HepG2 (cell line): ENCODE data around the gene ACOT6. TPM values are rescaled to one million over a fixed set of nuclear protein-coding genes. Genes with fewer than 3 reads are reported as not detected.

Source experiments
- ATAC-seq: fragments of 200-7000 bp; cut with Tn5 transposase; 3 replicates; pipeline ENCODE4 v1.9.1; 2020; ENCODE audit warnings: mild to moderate bottlenecking, moderate library complexity
- BruUV-seq: library from RNA; stranded (reverse); fragments of 400-500 nt; replicated peaks from 2 replicates; lab custom pipeline; 2021; lab: Mats Ljungman, UMichigan
- CTCF ChIA-PET: fragments of 300-600 bp; formaldehyde crosslinking; extraction: SDS; loops from one replicate; lab custom pipeline; 2021; ENCODE audit warnings: low total read pairs, inconsistent platforms, low intra/inter-chr PET ratio; lab: Yijun Ruan, JAX
- POLR2A ChIA-PET: fragments of 350-600 bp; sonication (Branson Sonifier 250); formaldehyde crosslinking; loops from one replicate; lab custom pipeline; 2020; ENCODE audit warnings: antibody characterized with exemption, inconsistent platforms; lab: Yijun Ruan, JAX
- DNase-seq: peaks from one replicate; pipeline ENCODE4 v3.0.0-alpha.2; 2015; ENCODE audit warnings: low spot score
- FAIRE-seq: peaks from 3 replicates; lab custom pipeline; 2011; peaks lifted over from hg19 to GRCh38; lab: Jason Lieb, UNC
- H2AFZ ChIP-seq: one replicate; pipeline ENCODE4 v1.6.1; 2011; ENCODE audit warnings: low read length, inconsistent platforms
- H3K27ac ChIP-seq: fragments of 300-600 bp; 3 replicates; pipeline ENCODE4 v1.8.0; 2011; ENCODE audit warnings: mixed run types, mild to moderate bottlenecking, mixed read lengths, low read length, inconsistent platforms; ENCODE audit not compliant: insufficient read depth; ENCODE audit errors: extremely low read length
- H3K27me3 ChIP-seq, 2 experiments: fragments of 200-600 bp in 1 of 2; 2 replicates in 1 of 2; 3 replicates in 1 of 2; pipeline versions ENCODE4 v1.6.0 to v1.8.0; 2011; ENCODE audit warnings: low read length in 2 of 2, mild to moderate bottlenecking in 2 of 2, moderate library complexity in 2 of 2, inconsistent platforms in 1 of 2; ENCODE audit not compliant: insufficient read depth in 2 of 2, control insufficient read depth in 1 of 2
- H3K36me3 ChIP-seq, 2 experiments: fragments of 200-600 bp in 1 of 2; replicated peaks in 1 of 2; 2 replicates in 1 of 2; 3 replicates in 1 of 2; pipeline versions ENCODE4 v1.5.1 to v1.8.0; 2011; ENCODE audit warnings: low read length in 2 of 2, inconsistent platforms in 1 of 2; ENCODE audit not compliant: insufficient read depth in 2 of 2, control insufficient read depth in 1 of 2
- H3K4me1 ChIP-seq: 2 replicates; pipeline ENCODE4 v1.5.1; 2012; ENCODE audit warnings: low read length, inconsistent platforms; ENCODE audit not compliant: insufficient read depth
- H3K4me2 ChIP-seq: 2 replicates; pipeline ENCODE4 v1.6.0; 2011; ENCODE audit warnings: low read depth, low read length, inconsistent platforms
- H3K4me3 ChIP-seq, 3 experiments: fragments of 200-600 bp in 1 of 3; sonication (generic), shearing (Covaris generic) in 1 of 3; replicated peaks in 1 of 3; 2 replicates each; pipeline ENCODE4 v1.5.1; 2011 to 2016; ENCODE audit warnings: low read length in 3 of 3, inconsistent platforms in 2 of 3, low read depth in 2 of 3, mild to moderate bottlenecking in 2 of 3, control low read depth in 1 of 3, mixed read lengths in 1 of 3; ENCODE audit not compliant: insufficient read depth in 1 of 3
- H3K79me2 ChIP-seq: one replicate; pipeline ENCODE4 v1.6.1; 2011; ENCODE audit warnings: low read length, inconsistent platforms; ENCODE audit not compliant: insufficient read depth
- H3K9ac ChIP-seq: 2 replicates; pipeline ENCODE4 v1.6.0; 2011; ENCODE audit warnings: mild to moderate bottlenecking, low read depth, low read length, inconsistent platforms; ENCODE audit not compliant: insufficient read depth
- H3K9me3 ChIP-seq: 2 replicates; pipeline ENCODE4 v1.5.1; 2012; ENCODE audit warnings: mild to moderate bottlenecking, low read length
- H4K20me1 ChIP-seq: 2 replicates; pipeline ENCODE4 v1.6.0; 2011; ENCODE audit warnings: inconsistent platforms, mild to moderate bottlenecking, low read length, moderate library complexity; ENCODE audit not compliant: insufficient read depth
- CAMTA2 ChIP-seq: sonication (generic); formaldehyde crosslinking; IDR thresholded peaks from 2 replicates; pipeline ENCODE4 v1.4.0; 2020; ENCODE audit warnings: mild to moderate bottlenecking, missing genetic modification reagents, borderline replicate concordance
- CBX5 ChIP-seq: sonication (generic); formaldehyde crosslinking; IDR thresholded peaks from 2 replicates; pipeline ENCODE4 v1.4.0; 2020; ENCODE audit warnings: missing genetic modification reagents, borderline replicate concordance
- MAZ ChIP-seq, 2 experiments: sonication (generic) in 1 of 2; formaldehyde crosslinking in 1 of 2; IDR thresholded peaks; 2 replicates each; pipeline versions ENCODE4 v1.5.0 to v1.6.1; 2012 to 2020; ENCODE audit warnings: low read depth in 2 of 2, mild to moderate bottlenecking in 2 of 2, borderline replicate concordance in 1 of 2, improper control_type of control experiment in 1 of 2, low read length in 1 of 2, missing genetic modification reagents in 1 of 2, moderate library complexity in 1 of 2
- MLX ChIP-seq: IDR thresholded peaks from 2 replicates; pipeline ENCODE4 v1.6.1; 2016
- POLR2AphosphoS5 ChIP-seq: IDR thresholded peaks from 2 replicates; pipeline ENCODE4 v1.6.1; 2012; ENCODE audit warnings: low read depth, low read length
- RXRA ChIP-seq: sonication (generic); formaldehyde crosslinking; IDR thresholded peaks from 2 replicates; pipeline ENCODE4 v1.5.1; 2020; ENCODE audit warnings: missing genetic modification reagents
- SALL2 ChIP-seq: sonication (generic); formaldehyde crosslinking; IDR thresholded peaks from 2 replicates; pipeline ENCODE4 v1.8.1; 2023; ENCODE audit warnings: mild to moderate bottlenecking, missing genetic modification reagents, inconsistent platforms
- THYN1 ChIP-seq: sonication (generic); formaldehyde crosslinking; IDR thresholded peaks from 2 replicates; pipeline ENCODE4 v1.8.1; 2023; ENCODE audit warnings: low read depth, mild to moderate bottlenecking, moderate library complexity, missing genetic modification reagents, borderline replicate concordance
- ZBTB7A ChIP-seq: sonication (generic); formaldehyde crosslinking; IDR thresholded peaks from 2 replicates; pipeline ENCODE4 v1.8.0; 2022; ENCODE audit warnings: mild to moderate bottlenecking, missing genetic modification reagents
- ZFP41 ChIP-seq: sonication (generic); formaldehyde crosslinking; IDR thresholded peaks from 2 replicates; pipeline ENCODE4 v1.4.0; 2020; ENCODE audit warnings: mild to moderate bottlenecking, missing genetic modification reagents, borderline replicate concordance
- ZNF253 ChIP-seq: sonication (generic); formaldehyde crosslinking; IDR thresholded peaks from 2 replicates; pipeline ENCODE4 v1.8.0; 2022; ENCODE audit warnings: mild to moderate bottlenecking, missing genetic modification reagents, borderline replicate concordance
- ZSCAN12 ChIP-seq: sonication (generic); formaldehyde crosslinking; IDR thresholded peaks from 2 replicates; pipeline ENCODE4 v1.9.0; 2021; ENCODE audit warnings: mild to moderate bottlenecking, missing genetic modification reagents
- WGBS: methylation state at CpG from one replicate; pipeline ENCODE4 v1.1.6; 2017; ENCODE audit warnings: low lambda C conversion rate; 5-methylcytosine and 5-hydroxymethylcytosine counted together
- in situ Hi-C: cut with HindIII; loops from 2 replicates; pipeline ENCODE4 v1.10.0; 2017; ENCODE audit warnings: low pct_unique_long_range_greater_than_20kb; ENCODE audit not compliant: extremely low pct_ligation_motif_present
- intact Hi-C: fragments of 100-400 bp; cut with micrococcal nuclease; formaldehyde crosslinking; loops from one replicate; pipeline ENCODE4 v1.10.0; 2022; ENCODE audit not compliant: unreplicated experiment
- polyA plus RNA-seq, 8 experiments: library from polyadenylated mRNA; depleted of rRNA in 3 of 8; stranded (reverse) in 7 of 8; unstranded in 1 of 8; fragments of >200 nt; fragmentation: Illumina TruSeq in 4 of 8; extraction: Trizol in 4 of 8; gene quantifications; 2 replicates each; pipeline versions ENCODE4 v1.2.1 to v1.2.3, GENCODE V29; 2011 to 2016; ENCODE audit warnings: low read depth in 4 of 8, missing spikeins in 1 of 8, mixed read lengths in 1 of 8; ENCODE audit not compliant: insufficient read depth in 1 of 8
- total RNA-seq, 5 experiments: library from RNA; depleted of rRNA; stranded (reverse); fragments of >200 nt; fragmentation: Illumina TruSeq; extraction: Trizol; gene quantifications; 2 replicates each; pipeline ENCODE4 v1.2.3, GENCODE V29; 2016; ENCODE audit warnings: low read depth in 1 of 5
- TF ChIP-seq, protein P1 (sequence below): sonication (generic); formaldehyde crosslinking; IDR thresholded peaks from 2 replicates; pipeline ENCODE4 v1.5.1; 2020; ENCODE audit warnings: missing genetic modification reagents, mild to moderate bottlenecking, borderline replicate concordance
- TF ChIP-seq, protein P2 (sequence below): IDR thresholded peaks from 2 replicates; pipeline ENCODE4 v1.6.1; 2012; ENCODE audit warnings: inconsistent platforms
- TF ChIP-seq, protein P3 (sequence below): sonication (generic); formaldehyde crosslinking; IDR thresholded peaks from 2 replicates; pipeline ENCODE4; 2020; ENCODE audit warnings: missing genetic modification reagents, mild to moderate bottlenecking, borderline replicate concordance

Gene ACOT6
- total and polyA plus RNA-seq, 2 of the 13 experiments (the other 11 are each of a cell fraction or from before 2014, with no cell fraction given) = 0.15 to 0.27 TPM

DNA sequence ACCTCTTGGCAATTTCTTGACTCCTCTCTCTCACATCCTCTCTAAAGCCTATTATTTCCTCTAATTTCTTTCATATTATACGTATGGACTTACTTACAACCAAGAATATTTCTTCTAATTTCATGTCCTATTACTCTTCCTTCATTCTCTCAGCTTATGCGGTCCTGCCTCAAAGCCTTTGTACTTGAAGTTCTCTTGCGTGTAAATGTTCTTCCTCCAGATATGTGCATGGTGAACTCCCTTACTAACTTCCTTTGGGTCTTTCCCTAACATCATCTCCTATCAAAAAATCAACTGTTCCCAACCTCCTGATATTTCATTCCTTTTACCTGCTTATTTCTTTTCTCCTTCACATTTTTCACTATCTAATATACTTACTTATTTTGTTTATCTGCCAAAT lies 55.5 kb downstream of the ACOT6 start:
- POLR2A ChIA-PET = no interaction called here
- no peaks in the 10 kb centered on the region for H3K36me3 ChIP-seq
- no peak overlapping the region for H3K9ac ChIP-seq
- DNase-seq = no peak
- in situ Hi-C loops (no loop called here), intact Hi-C loops (no loop called here)
- H2AFZ ChIP-seq = no peak overlapping the region
- ATAC-seq = no peak
- over 99% methylated on average over 3 of the region's 3 CpGs for WGBS
- no peaks in the 10 kb centered on the region for H3K27me3 ChIP-seq
- no peak for TF ChIP-seq CAMTA2 (CRISPR knock-in tag)
- no peak for TF ChIP-seq RXRA (CRISPR knock-in tag)
- TF ChIP-seq MLX (CRISPR knock-in tag) = no peak
- TF ChIP-seq, protein P1, sequence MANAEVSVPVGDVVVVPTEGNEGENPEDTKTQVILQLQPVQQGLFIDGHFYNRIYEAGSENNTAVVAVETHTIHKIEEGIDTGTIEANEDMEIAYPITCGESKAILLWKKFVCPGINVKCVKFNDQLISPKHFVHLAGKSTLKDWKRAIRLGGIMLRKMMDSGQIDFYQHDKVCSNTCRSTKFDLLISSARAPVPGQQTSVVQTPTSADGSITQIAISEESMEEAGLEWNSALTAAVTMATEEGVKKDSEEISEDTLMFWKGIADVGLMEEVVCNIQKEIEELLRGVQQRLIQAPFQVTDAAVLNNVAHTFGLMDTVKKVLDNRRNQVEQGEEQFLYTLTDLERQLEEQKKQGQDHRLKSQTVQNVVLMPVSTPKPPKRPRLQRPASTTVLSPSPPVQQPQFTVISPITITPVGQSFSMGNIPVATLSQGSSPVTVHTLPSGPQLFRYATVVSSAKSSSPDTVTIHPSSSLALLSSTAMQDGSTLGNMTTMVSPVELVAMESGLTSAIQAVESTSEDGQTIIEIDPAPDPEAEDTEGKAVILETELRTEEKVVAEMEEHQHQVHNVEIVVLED (CRISPR knock-in tag) = no peak
- TF ChIP-seq ZFP41 (CRISPR knock-in tag) = no peak
- TF ChIP-seq POLR2AphosphoS5 = no peak
- TF ChIP-seq THYN1 (CRISPR knock-in tag) = no peak
- TF ChIP-seq ZSCAN12 (CRISPR knock-in tag) = no peak
- TF ChIP-seq CBX5 (CRISPR knock-in tag) = no peak
- TF ChIP-seq ZNF253 (CRISPR knock-in tag) = no peak
- TF ChIP-seq SALL2 (CRISPR knock-in tag) = no peak
- no peak for TF ChIP-seq MAZ (IDR thresholded peaks at IDR 0.05; ENCODE audit: borderline replicate concordance, low read depth, low read length)
- TF ChIP-seq MAZ (CRISPR knock-in tag; IDR thresholded peaks at IDR 0.05; ENCODE audit: low read depth) = no peak
- no peak for TF ChIP-seq ZBTB7A
- TF ChIP-seq, protein P2, sequence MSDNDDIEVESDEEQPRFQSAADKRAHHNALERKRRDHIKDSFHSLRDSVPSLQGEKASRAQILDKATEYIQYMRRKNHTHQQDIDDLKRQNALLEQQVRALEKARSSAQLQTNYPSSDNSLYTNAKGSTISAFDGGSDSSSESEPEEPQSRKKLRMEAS = no peak
- TF ChIP-seq, protein P3, sequence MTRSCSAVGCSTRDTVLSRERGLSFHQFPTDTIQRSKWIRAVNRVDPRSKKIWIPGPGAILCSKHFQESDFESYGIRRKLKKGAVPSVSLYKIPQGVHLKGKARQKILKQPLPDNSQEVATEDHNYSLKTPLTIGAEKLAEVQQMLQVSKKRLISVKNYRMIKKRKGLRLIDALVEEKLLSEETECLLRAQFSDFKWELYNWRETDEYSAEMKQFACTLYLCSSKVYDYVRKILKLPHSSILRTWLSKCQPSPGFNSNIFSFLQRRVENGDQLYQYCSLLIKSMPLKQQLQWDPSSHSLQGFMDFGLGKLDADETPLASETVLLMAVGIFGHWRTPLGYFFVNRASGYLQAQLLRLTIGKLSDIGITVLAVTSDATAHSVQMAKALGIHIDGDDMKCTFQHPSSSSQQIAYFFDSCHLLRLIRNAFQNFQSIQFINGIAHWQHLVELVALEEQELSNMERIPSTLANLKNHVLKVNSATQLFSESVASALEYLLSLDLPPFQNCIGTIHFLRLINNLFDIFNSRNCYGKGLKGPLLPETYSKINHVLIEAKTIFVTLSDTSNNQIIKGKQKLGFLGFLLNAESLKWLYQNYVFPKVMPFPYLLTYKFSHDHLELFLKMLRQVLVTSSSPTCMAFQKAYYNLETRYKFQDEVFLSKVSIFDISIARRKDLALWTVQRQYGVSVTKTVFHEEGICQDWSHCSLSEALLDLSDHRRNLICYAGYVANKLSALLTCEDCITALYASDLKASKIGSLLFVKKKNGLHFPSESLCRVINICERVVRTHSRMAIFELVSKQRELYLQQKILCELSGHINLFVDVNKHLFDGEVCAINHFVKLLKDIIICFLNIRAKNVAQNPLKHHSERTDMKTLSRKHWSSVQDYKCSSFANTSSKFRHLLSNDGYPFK (CRISPR knock-in tag) = no peak
- H3K4me3 ChIP-seq = no peak overlapping the region
- H3K9me3 ChIP-seq = no peaks in the 10 kb centered on the region
- CTCF ChIA-PET = no interaction called here
- H3K4me2 ChIP-seq = no peak overlapping the region
- BruUV-seq = no TSS peak
- peaks cover 25% of the 10 kb centered on the region for H3K4me1 ChIP-seq
- H3K79me2 ChIP-seq = no peaks in the 10 kb centered on the region
- no peak for FAIRE-seq
- H4K20me1 ChIP-seq = no peaks in the 10 kb centered on the region
- no peak overlapping the region for H3K27ac ChIP-seq
